HG03159 (cell line): Measurements from ENCODE around the gene HBM.
"Not testable (repeated sequence)": the region's sequence is repeated elsewhere in the genome, so short reads cannot be mapped to it uniquely, and the experiment has no call there.

Source experiments
- ATAC-seq: cut with Tn5 transposase; IDR thresholded peaks from one replicate; pipeline ENCODE4 v1.9.1; 2021; ENCODE audit warnings: mild to moderate bottlenecking, moderate library complexity; ENCODE audit not compliant: unreplicated experiment

The HBM gene

DNA sequence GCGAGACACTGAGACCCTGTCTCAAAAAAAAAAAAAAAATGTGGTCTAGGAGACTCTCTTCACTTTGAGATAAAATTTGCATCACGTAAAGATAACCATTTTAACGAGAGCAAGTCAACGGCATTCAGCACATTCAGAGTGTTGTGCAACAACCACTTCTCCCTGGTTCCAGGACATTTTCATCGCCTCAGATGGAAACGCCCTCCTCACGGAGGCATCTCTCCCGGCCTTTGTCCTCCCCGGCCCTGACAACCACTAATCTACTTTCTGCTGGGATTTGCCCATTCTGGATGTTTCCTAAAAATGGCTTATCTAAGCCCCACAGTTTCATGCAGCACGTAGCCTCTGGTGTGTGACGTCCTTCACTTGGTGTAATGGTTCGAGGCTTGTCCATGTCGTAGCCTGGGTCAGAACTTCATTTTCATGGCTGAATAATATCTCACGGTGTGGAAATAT is 21.0 kb upstream of the HBM start:
- no peak for ATAC-seq

- ATAC-seq = no peak
Measured at GRCh38 chr16:146646-147045, 19.1 kb upstream of the HBM start.

GRCh38 chr16:149024-149660 is 16.6 kb upstream of the HBM start:
- no peak for ATAC-seq

GRCh38 chr16:152141-153128 is 13.3 kb upstream of the HBM start, which contains the start of gene HBZ:
Gene HBZ, plus strand, starts transcription at chr16:152644. Its CDS starts 266 bp downstream, at chr16:152910.
- no peak for ATAC-seq

DNA sequence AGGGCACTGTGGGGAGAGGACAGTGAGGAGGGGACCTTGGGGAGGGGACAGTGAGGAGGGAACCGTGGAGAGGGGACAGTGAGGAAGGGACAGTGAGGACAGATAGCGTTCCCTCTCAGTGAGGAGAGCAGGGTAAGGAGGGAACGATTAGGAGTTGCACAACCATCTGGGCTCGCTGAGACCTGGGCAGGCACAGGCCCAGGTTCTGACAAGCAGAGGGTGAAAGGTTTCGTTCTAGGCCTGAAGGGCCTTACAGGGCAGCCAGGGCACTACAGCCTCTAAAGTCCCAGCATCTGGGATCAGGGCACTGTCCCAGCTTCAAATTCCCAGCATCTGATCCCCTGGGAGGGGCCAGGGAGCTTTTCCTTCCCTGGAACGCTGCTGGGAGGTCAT is 12.7 kb upstream of the HBM start:
- not testable (repeated sequence) for ATAC-seq

DNA sequence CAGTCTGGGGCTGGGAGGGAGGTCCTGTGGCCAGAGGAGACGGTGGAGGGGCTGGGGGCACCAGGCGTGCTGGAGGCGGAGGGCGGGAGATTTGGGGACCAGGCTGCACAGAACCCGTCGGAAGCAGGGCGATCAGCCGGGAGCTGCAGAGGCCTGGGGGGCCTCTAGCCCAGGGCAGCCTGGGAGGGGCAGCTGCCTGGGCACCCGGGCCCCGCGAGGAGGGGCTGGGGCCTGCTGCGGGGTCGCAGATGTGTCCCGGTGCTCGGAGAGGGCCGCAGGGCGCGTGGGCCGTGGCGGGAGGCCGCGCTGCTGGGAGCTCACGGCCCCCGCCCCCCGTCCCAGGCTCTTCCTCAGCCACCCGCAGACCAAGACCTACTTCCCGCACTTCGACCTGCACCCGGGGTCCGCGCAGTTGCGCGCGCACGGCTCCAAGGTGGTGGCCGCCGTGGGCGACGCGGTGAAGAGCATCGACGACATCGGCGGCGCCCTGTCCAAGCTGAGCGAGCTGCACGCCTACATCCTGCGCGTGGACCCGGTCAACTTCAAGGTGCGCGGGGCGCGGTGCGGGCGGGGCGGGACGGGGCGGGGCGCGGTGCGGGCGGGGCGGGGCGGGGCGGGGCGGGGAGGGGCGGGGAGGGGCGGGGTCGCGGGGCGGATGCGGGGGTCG is 12.1 kb upstream of the HBM start:
- not testable (repeated sequence) for ATAC-seq

GRCh38 chr16:154217-155030 is 11.4 kb upstream of the HBM start:
- no peak for ATAC-seq

DNA sequence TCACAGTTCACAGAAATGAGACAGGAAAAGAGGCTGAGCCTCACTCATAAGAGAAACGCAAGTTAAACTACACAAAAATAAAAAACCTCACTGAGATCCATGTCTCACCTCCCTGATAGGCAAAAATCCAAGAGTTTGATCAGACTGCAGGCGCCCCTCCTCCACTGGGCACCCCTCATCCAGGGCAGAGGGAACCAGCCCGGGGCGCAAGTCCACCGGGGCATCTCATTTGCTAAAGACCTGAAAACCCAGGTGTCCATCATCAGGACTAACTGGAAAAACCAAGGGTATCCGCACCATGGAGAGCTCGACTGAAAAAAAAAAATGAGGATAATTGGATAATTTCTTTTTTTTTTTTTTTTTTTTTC is 10.8 kb upstream of the HBM start:
- ATAC-seq = no peak

GRCh38 chr16:159136-159849 is 6.5 kb upstream of the HBM start:
- no peak for ATAC-seq

DNA sequence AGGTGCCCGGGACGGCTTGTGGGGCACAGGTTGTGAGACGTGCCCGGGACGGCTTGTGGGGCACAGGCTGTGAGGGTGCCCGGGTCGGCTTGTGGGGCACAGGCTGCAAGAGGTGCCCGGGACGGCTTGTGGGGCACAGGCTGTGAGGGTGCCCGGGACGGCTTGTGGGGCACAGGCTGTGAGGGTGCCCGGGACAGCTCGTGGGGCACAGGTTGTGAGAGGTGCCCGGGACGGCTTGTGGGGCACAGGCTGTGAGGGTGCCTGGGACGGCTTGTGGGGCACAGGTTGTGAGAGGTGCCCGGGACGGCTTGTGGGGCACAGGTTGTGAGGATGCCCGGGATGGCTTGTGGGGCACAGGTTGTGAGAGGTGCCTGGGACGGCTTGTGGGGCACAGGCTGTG is 5.5 kb upstream of the HBM start:
- ATAC-seq = not testable (repeated sequence)

- no peak for ATAC-seq
Measured at GRCh38 chr16:160691-161190, 5.0 kb upstream of the HBM start.

DNA sequence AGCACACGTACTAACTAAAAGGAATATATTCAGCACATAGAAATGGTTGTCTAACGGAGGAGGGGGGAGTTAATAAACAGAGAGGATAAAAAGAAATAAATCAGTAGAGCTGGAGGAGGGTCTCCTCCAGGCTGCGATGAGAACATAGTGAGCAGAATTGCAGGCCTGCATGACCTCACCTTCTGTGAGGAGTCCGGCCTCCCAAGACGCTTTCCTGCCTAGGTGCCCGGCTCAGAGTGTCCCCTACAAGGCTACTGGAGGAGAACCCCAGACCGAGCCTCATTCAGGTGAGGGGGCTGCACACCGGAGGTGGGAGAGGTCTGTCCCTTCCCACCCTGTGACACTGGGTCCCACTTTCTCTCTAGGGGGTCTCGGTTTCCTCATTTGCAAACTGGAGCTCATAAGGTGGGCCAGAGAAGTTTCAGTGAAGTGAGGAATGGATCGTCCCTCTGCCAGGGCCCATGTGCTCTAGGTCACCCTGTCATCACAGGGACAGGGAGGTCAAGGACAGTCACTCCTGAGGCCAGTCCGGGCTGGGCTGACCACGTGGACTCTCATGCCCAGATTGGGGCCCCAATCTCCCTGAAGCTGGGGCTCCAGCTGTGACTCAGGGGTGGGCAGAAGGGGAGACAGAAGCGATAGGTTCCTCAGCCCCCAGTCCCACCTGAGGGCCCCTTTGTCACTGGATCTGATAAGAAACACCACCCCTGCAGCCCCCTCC is 3.3 kb upstream of the HBM start:
- no peak for ATAC-seq

GRCh38 chr16:163139-163538 is 2.6 kb upstream of the HBM start:
- ATAC-seq = not testable (repeated sequence)

GRCh38 chr16:163696-164095 is 2.1 kb upstream of the HBM start:
- ATAC-seq = not testable (repeated sequence)

- not testable (repeated sequence) for ATAC-seq
Measured at GRCh38 chr16:164134-164823, 1.5 kb upstream of the HBM start.

DNA sequence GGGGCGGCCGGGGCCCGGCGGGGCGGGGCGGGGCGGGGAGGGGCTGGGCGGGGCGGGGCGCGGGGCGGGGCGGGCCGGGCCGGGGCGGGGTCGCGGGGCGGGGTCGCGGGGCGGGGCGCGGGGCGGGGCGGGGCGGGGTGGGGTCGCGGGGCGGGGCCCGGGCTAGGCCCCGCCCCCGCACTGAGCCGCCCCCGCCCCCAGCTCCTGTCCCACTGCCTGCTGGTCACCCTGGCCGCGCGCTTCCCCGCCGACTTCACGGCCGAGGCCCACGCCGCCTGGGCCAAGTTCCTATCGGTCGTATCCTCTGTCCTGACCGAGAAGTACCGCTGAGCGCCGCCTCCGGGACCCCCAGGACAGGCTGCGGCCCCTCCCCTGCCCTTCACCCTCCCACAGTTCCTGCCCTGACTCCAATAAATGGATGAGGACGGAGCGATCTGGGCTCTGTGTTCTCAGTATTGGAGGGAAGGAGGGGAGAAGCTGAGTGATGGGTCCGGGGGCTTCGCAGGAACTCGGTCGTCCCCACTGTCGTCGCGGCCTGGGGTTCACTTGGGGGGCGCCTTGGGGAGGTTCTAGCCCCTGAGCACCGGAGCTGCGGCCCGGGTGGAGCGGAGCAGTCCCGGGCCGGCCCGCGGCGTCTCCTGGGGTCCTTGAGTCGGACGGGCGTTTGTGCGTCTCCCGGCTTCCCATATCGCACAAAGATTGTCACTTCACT is 795 bp upstream of the HBM start:
- no peak for ATAC-seq

DNA sequence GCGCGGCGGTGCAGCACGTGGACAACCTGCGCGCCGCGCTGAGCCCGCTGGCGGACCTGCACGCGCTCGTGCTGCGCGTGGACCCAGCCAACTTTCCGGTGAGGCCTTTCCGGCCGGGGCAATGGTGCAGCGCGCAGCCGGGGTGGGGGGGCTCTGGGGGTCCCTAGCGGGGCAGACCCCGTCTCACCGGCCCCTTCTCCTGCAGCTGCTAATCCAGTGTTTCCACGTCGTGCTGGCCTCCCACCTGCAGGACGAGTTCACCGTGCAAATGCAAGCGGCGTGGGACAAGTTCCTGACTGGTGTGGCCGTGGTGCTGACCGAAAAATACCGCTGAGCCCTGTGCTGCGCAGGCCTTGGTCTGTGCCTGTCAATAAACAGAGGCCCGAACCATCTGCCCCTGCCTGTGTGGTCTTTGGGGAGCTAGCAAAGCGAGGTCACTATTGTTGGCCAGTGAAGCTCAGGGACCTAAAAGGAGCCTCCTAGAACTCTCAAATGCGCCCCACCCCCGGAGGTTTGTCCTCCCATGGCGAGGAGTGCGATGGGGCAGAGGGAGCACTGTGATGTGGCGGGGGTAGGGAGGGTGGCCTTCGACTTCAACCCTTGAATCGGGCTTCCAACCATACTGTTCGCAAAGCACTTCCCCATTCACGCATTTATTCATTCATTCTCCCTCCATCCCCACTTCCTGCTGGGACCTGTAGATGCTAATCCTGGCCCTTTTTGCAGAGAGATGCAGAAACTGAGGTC is 770 bp downstream of the HBM start:
- no peak for ATAC-seq
